AG04449 (cell line): ENCODE results near the gene PM20D2.
"Not testable (repeated sequence)": the region's sequence is repeated elsewhere in the genome, so short reads cannot be mapped to it uniquely, and the experiment has no call there.

Source experiments
- CTCF ChIA-PET: fragments of 350-600 bp; formaldehyde crosslinking; extraction: SDS; loops from one replicate; lab custom pipeline; 2021; ENCODE audit warnings: antibody characterized with exemption; lab: Yijun Ruan, JAX
- POLR2A ChIA-PET: fragments of 400-600, 350-600 bp; formaldehyde crosslinking; extraction: SDS; loops from one replicate; lab custom pipeline; 2020; ENCODE audit warnings: antibody characterized with exemption, inconsistent platforms; lab: Yijun Ruan, JAX
- DNase-seq: peaks from one replicate; pipeline ENCODE4 v3.0.0-alpha.2; 2010; ENCODE audit warnings: low read depth, low spot score
- H3K4me3 ChIP-seq: 2 replicates; pipeline ENCODE4 v1.5.1; 2011; ENCODE audit warnings: low read depth, mild to moderate bottlenecking, control low read depth, low read length
- CTCF ChIP-seq: IDR thresholded peaks from one replicate; pipeline ENCODE4 v1.5.1; 2011; ENCODE audit warnings: mild to moderate bottlenecking, moderate library complexity, low read length, control low read depth, inconsistent platforms; ENCODE audit not compliant: insufficient read depth; ENCODE audit errors: missing control alignments

PM20D2 gene

GRCh38 chr6:89117211-89118108 is 28.4 kb upstream of the PM20D2 start, which contains the start of gene SRSF12:
SRSF12 (minus strand) TSS chr6:89118071; CDS start chr6:89117887, 184 bp downstream.
- no peak for DNase-seq
- ChIA-PET CTCF (interaction anchor here (1.0 to 8.3 kb wide), 3 partner anchors 32 to 134 kb away, joined by 4 to 88 read pairs (median 9); no protein-coding TSS in a partner anchor), POLR2A (no interaction called here)
- TF ChIP-seq CTCF = no peak
- peak within 1 kb of the TSS; percentile 57 for H3K4me3 ChIP-seq

- ChIA-PET CTCF (interaction anchor here (0.8 to 8.3 kb wide), 3 partner anchors 9 to 136 kb away, joined by 3 to 88 read pairs (median 5); no protein-coding TSS in a partner anchor), POLR2A (no interaction called here)
- H3K4me3 ChIP-seq = no peak overlapping the region
- DNase-seq = no peak
- TF ChIP-seq CTCF = no peak
These were observed 26.9 kb upstream of the PM20D2 start for GRCh38 chr6:89118931-89119330.

GRCh38 chr6:89120371-89120770 is 25.5 kb upstream of the PM20D2 start:
- POLR2A ChIA-PET = no interaction called here
- CTCF ChIA-PET = interaction anchor here (1.1 to 8.3 kb wide), 4 partner anchors 11 to 137 kb away, joined by 3 to 88 read pairs (median 15); no protein-coding TSS in a partner anchor
- TF ChIP-seq CTCF = no peak
- no peak for DNase-seq
- no peak overlapping the region for H3K4me3 ChIP-seq

- no peak for TF ChIP-seq CTCF
- ChIA-PET POLR2A (no interaction called here), CTCF (interaction anchor here (1.1 to 8.3 kb wide), 10 partner anchors 10 to 250 kb away, joined by 3 to 88 read pairs (median 5); no protein-coding TSS in a partner anchor)
- H3K4me3 ChIP-seq = no peak overlapping the region
- no peak for DNase-seq
These were observed 23.9 kb upstream of the PM20D2 start for GRCh38 chr6:89121934-89122333.

GRCh38 chr6:89122625-89123024 is 23.2 kb upstream of the PM20D2 start:
- H3K4me3 ChIP-seq = no peak overlapping the region
- POLR2A ChIA-PET = no interaction called here
- peak; percentile 40 for TF ChIP-seq CTCF
- DNase-seq = no peak
- CTCF ChIA-PET = interaction anchor here (0.9 to 8.3 kb wide), 10 partner anchors 9 to 249 kb away, joined by 3 to 88 read pairs (median 5); no protein-coding TSS in a partner anchor

- CTCF ChIA-PET = interaction anchor here (1.9 kb wide), 1 partner anchor 113 kb away, joined by 4 read pairs; no protein-coding TSS in a partner anchor
- H3K4me3 ChIP-seq, POLR2A ChIA-PET, DNase-seq: not testable (repeated sequence)
These were observed 17.6 kb upstream of the PM20D2 start for GRCh38 chr6:89128256-89128671.
